Fibroblast of upper back skin (primary cell): ENCODE data around the gene EHMT1.

Experiments
- DNase-seq: peaks from one replicate; pipeline ENCODE4 v3.0.0-alpha.2; 2013

EHMT1 gene

GRCh38 chr9:137618105-137619067, at the start of gene EHMT1:
Gene EHMT1 (plus strand): TSS chr9:137619005. CDS start chr9:137619029, 24 bp downstream.
- peak; percentile 84 for DNase-seq

- no peak for DNase-seq
Measured at GRCh38 chr9:137569609-137570203, 49.1 kb upstream of the EHMT1 start.

GRCh38 chr9:137570566-137570965, 48.2 kb upstream of the EHMT1 start:
- no peak for DNase-seq

- DNase-seq: no peak
Measured at GRCh38 chr9:137574192-137574591, 44.6 kb upstream of the EHMT1 start.

GRCh38 chr9:137575364-137575715, 43.5 kb upstream of the EHMT1 start:
- no peak for DNase-seq

- no peak for DNase-seq
Measured at GRCh38 chr9:137575716-137576411, 42.9 kb upstream of the EHMT1 start.

- peak; percentile 86 for DNase-seq
Measured at GRCh38 chr9:137578518-137579258, 40.1 kb upstream of the EHMT1 start, which contains the start of gene DPH7. Gene DPH7 (minus strand): TSS chr9:137578925. CDS start chr9:137578777, 148 bp downstream.

GRCh38 chr9:137579259-137579604, 39.6 kb upstream of the EHMT1 start:
- DNase-seq: no peak

GRCh38 chr9:137580209-137580953, 38.4 kb upstream of the EHMT1 start:
- DNase-seq: no peak

GRCh38 chr9:137580954-137581322, 37.9 kb upstream of the EHMT1 start:
- DNase-seq: no peak

GRCh38 chr9:137581361-137582285, 37.2 kb upstream of the EHMT1 start:
- DNase-seq: no peak

GRCh38 chr9:137582286-137582860, 36.4 kb upstream of the EHMT1 start:
- DNase-seq: no peak

- no peak for DNase-seq
Measured at GRCh38 chr9:137583347-137583746, 35.5 kb upstream of the EHMT1 start.

- no peak for DNase-seq
Measured at GRCh38 chr9:137583957-137584356, 34.8 kb upstream of the EHMT1 start.

- DNase-seq: no peak
Measured at GRCh38 chr9:137586854-137587253, 32.0 kb upstream of the EHMT1 start.

- no peak for DNase-seq
Measured at GRCh38 chr9:137588311-137588710, 30.5 kb upstream of the EHMT1 start.

- no peak for DNase-seq
Measured at GRCh38 chr9:137588891-137589290, 29.9 kb upstream of the EHMT1 start.

GRCh38 chr9:137589441-137590122, 29.2 kb upstream of the EHMT1 start:
- no peak for DNase-seq

- no peak for DNase-seq
Measured at GRCh38 chr9:137590123-137590468, 28.7 kb upstream of the EHMT1 start.
